Neural cell (in vitro differentiated cells): ENCODE data around the gene LCA5. TPM values are rescaled to one million over a fixed set of nuclear protein-coding genes. Genes with fewer than 3 reads are reported as not detected.

ENCODE experiments used
- H2AFZ ChIP-seq: fragments of 200-600, 300-800 bp; sonication (generic), shearing (Covaris generic); 2 replicates; pipeline ENCODE4 v1.6.0; 2014; ENCODE audit warnings: low read depth, mild to moderate bottlenecking, antibody characterized with exemption, low read length, moderate library complexity
- H3F3A ChIP-seq: fragments of 200-600 bp; shearing (Covaris generic); 2 replicates; pipeline ENCODE4 v1.6.1; 2016; ENCODE audit warnings: mild to moderate bottlenecking, moderate library complexity, mixed read lengths, antibody characterized with exemption, low read length; ENCODE audit not compliant: insufficient read depth, poor library complexity, severe bottlenecking
- H3K27ac ChIP-seq: fragments of 200-600, 300-800 bp; sonication (generic), shearing (Covaris generic); 2 replicates; pipeline ENCODE4 v1.5.1; 2014; ENCODE audit warnings: mild to moderate bottlenecking, low read length, moderate library complexity
- H3K27me3 ChIP-seq: fragments of 300-800, 200-600 bp; sonication (generic), shearing (Covaris generic); 2 replicates; pipeline ENCODE4 v1.6.0; 2014; ENCODE audit warnings: mild to moderate bottlenecking, low read depth, low read length, moderate library complexity; ENCODE audit not compliant: insufficient read depth
- H3K36me3 ChIP-seq: fragments of 300-800, 200-600 bp; sonication (generic), shearing (Covaris generic); 2 replicates; pipeline ENCODE4 v1.5.1; 2014; ENCODE audit warnings: mild to moderate bottlenecking, antibody characterized with exemption, low read length, moderate library complexity; ENCODE audit not compliant: insufficient read depth
- H3K4me2 ChIP-seq: fragments of 300-800, 200-600 bp; sonication (generic), shearing (Covaris generic); 2 replicates; pipeline ENCODE4 v1.6.0; 2014; ENCODE audit warnings: mild to moderate bottlenecking, low read length
- H3K4me3 ChIP-seq: fragments of 300-800, 200-600 bp; sonication (generic), shearing (Covaris generic); 2 replicates; pipeline ENCODE4 v1.5.1; 2014; ENCODE audit warnings: mild to moderate bottlenecking, low read length, moderate library complexity
- H3K79me2 ChIP-seq: fragments of 200-600 bp; shearing (Covaris generic); replicated peaks from 2 replicates; pipeline ENCODE4 v1.6.0; 2014; ENCODE audit warnings: mild to moderate bottlenecking, low read length, moderate library complexity; ENCODE audit not compliant: insufficient read depth
- H3K9ac ChIP-seq: fragments of 300-800, 200-600 bp; sonication (generic), shearing (Covaris generic); 2 replicates; pipeline ENCODE4 v1.6.1; 2016; ENCODE audit warnings: mild to moderate bottlenecking, low read length, mixed read lengths
- H3K9me2 ChIP-seq: fragments of 200-600 bp; shearing (Covaris generic); 2 replicates; pipeline ENCODE4 v1.6.1; 2016; ENCODE audit warnings: mild to moderate bottlenecking, low read length, mixed read lengths; ENCODE audit not compliant: insufficient read depth
- H3K9me3 ChIP-seq: fragments of 200-600, 300-800 bp; sonication (generic), shearing (Covaris generic); 2 replicates; pipeline ENCODE4 v1.6.1; 2016; ENCODE audit warnings: mild to moderate bottlenecking, mixed run types, low read length, moderate library complexity, mixed read lengths
- H4K20me1 ChIP-seq: fragments of 200-600 bp; shearing (Covaris generic); 2 replicates; pipeline ENCODE4 v1.6.1; 2016; ENCODE audit warnings: mild to moderate bottlenecking, mixed run types; ENCODE audit not compliant: insufficient read depth
- CTCF ChIP-seq: fragments of 450-650 bp; IDR thresholded peaks from 2 replicates; pipeline ENCODE4 v1.5.1; 2014; ENCODE audit warnings: antibody characterized with exemption, mild to moderate bottlenecking, moderate library complexity; ENCODE audit not compliant: poor library complexity, severe bottlenecking
- EP300 ChIP-seq: fragments of 450-650 bp; conservative IDR thresholded peaks from 2 replicates; pipeline ENCODE4 v1.6.1; 2014; ENCODE audit warnings: antibody characterized with exemption, mild to moderate bottlenecking, moderate library complexity; ENCODE audit not compliant: poor library complexity, severe bottlenecking
- EZH2 ChIP-seq: fragments of 200-600, 300-800 bp; shearing (Covaris generic), sonication (generic); IDR thresholded peaks from 2 replicates; pipeline ENCODE4 v1.6.1; 2014; ENCODE audit warnings: antibody characterized with exemption, low read length, borderline replicate concordance, mild to moderate bottlenecking; ENCODE audit not compliant: insufficient read depth, poor library complexity, severe bottlenecking
- MXI1 ChIP-seq: fragments of 450-650 bp; conservative IDR thresholded peaks from 2 replicates; pipeline ENCODE4 v1.6.1; 2014; ENCODE audit warnings: antibody characterized with exemption, mild to moderate bottlenecking; ENCODE audit not compliant: poor library complexity, severe bottlenecking
- POLR2AphosphoS5 ChIP-seq: IDR thresholded peaks from 2 replicates; pipeline ENCODE4 v1.6.1; 2012
- RAD21 ChIP-seq: fragments of 450-650 bp; conservative IDR thresholded peaks from 2 replicates; pipeline ENCODE4 v1.6.1; 2014; ENCODE audit warnings: antibody characterized with exemption, mild to moderate bottlenecking, moderate library complexity
- SMC3 ChIP-seq: fragments of 450-650 bp; conservative IDR thresholded peaks from 2 replicates; pipeline ENCODE4 v1.6.1; 2014; ENCODE audit warnings: antibody characterized with exemption, mild to moderate bottlenecking, moderate library complexity; ENCODE audit not compliant: poor library complexity
- TAF1 ChIP-seq: IDR thresholded peaks from 2 replicates; pipeline ENCODE4 v1.6.1; 2012; ENCODE audit warnings: low read depth
- polyA plus RNA-seq: library from polyadenylated mRNA; depleted of rRNA; stranded (reverse); fragments of >200 nt; gene quantifications from 2 replicates; pipeline ENCODE4 v1.2.3, GENCODE V29; 2014
- TF ChIP-seq, protein P1 (sequence below): IDR thresholded peaks from 2 replicates; pipeline ENCODE4 v1.6.1; 2012; ENCODE audit warnings: borderline replicate concordance

Gene LCA5
- polyA plus RNA-seq, 1 donor from 2014 or later, result 13.2 TPM

DNA sequence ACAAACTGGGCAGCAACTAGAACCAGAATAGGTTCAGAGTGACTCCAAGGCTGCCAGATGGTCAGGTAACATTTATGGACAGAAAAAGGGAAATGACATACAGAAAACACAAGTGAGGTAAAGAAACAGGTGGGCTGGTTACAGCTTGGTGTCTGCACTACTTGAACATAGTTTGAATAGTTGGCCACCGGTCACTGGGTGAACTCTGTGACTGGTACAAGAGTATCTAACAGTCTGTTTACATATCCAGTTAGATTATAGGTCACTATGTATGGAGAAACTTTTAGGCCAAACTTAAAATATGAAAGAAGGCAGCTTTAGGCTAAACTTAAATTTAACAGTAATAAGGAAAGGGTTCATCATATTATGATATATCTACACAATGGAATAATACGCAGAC, 32.9 kb downstream of the LCA5 start:
- Histone ChIP-seq H3K9me3 (no peaks in the 10 kb centered on the region), H3K4me3 (no peak overlapping the region)

GRCh38 chr6:79498842-79499241, 38.4 kb downstream of the LCA5 start:
- H3K36me3 ChIP-seq, result peaks cover 5% of the 10 kb centered on the region
- no peak overlapping the region for H3K4me3 ChIP-seq
- H3K27ac ChIP-seq, result no peak overlapping the region
- no peaks in the 10 kb centered on the region for H3K9me3 ChIP-seq
- H3F3A ChIP-seq, result no peaks in the 10 kb centered on the region
- H3K27me3 ChIP-seq, result no peaks in the 10 kb centered on the region
- no peak overlapping the region for H3K4me2 ChIP-seq
- no peak overlapping the region for H2AFZ ChIP-seq
- TF ChIP-seq RAD21 (no peak), EP300 (no peak), MXI1 (no peak)
- H4K20me1 ChIP-seq, result no peaks in the 10 kb centered on the region
- H3K9ac ChIP-seq, result no peak overlapping the region
- H3K79me2 ChIP-seq, result no peaks in the 10 kb centered on the region
- no peaks in the 10 kb centered on the region for H3K9me2 ChIP-seq

More for the DNA sequence above, 32.9 kb downstream of the LCA5 start:
- no peak overlapping the region for H3K27ac ChIP-seq
- H3K27me3 ChIP-seq, result no peaks in the 10 kb centered on the region
- H3K9me2 ChIP-seq, result no peaks in the 10 kb centered on the region
- no peaks in the 10 kb centered on the region for H4K20me1 ChIP-seq
- H3F3A ChIP-seq, result no peaks in the 10 kb centered on the region
- no peak overlapping the region for H3K4me2 ChIP-seq
- no peak overlapping the region for H2AFZ ChIP-seq
- no peak overlapping the region for H3K9ac ChIP-seq
- H3K79me2 ChIP-seq, result no peaks in the 10 kb centered on the region
- no peak for TF ChIP-seq SMC3
- no peak for TF ChIP-seq TAF1
- TF ChIP-seq POLR2AphosphoS5, result no peak
- TF ChIP-seq EP300, result no peak
- TF ChIP-seq CTCF, result no peak
- no peak for TF ChIP-seq EZH2
- TF ChIP-seq, protein P1, sequence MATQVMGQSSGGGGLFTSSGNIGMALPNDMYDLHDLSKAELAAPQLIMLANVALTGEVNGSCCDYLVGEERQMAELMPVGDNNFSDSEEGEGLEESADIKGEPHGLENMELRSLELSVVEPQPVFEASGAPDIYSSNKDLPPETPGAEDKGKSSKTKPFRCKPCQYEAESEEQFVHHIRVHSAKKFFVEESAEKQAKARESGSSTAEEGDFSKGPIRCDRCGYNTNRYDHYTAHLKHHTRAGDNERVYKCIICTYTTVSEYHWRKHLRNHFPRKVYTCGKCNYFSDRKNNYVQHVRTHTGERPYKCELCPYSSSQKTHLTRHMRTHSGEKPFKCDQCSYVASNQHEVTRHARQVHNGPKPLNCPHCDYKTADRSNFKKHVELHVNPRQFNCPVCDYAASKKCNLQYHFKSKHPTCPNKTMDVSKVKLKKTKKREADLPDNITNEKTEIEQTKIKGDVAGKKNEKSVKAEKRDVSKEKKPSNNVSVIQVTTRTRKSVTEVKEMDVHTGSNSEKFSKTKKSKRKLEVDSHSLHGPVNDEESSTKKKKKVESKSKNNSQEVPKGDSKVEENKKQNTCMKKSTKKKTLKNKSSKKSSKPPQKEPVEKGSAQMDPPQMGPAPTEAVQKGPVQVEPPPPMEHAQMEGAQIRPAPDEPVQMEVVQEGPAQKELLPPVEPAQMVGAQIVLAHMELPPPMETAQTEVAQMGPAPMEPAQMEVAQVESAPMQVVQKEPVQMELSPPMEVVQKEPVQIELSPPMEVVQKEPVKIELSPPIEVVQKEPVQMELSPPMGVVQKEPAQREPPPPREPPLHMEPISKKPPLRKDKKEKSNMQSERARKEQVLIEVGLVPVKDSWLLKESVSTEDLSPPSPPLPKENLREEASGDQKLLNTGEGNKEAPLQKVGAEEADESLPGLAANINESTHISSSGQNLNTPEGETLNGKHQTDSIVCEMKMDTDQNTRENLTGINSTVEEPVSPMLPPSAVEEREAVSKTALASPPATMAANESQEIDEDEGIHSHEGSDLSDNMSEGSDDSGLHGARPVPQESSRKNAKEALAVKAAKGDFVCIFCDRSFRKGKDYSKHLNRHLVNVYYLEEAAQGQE, result no peak
- TF ChIP-seq RAD21, result no peak
- TF ChIP-seq MXI1, result no peak
- no peaks in the 10 kb centered on the region for H3K36me3 ChIP-seq

DNA sequence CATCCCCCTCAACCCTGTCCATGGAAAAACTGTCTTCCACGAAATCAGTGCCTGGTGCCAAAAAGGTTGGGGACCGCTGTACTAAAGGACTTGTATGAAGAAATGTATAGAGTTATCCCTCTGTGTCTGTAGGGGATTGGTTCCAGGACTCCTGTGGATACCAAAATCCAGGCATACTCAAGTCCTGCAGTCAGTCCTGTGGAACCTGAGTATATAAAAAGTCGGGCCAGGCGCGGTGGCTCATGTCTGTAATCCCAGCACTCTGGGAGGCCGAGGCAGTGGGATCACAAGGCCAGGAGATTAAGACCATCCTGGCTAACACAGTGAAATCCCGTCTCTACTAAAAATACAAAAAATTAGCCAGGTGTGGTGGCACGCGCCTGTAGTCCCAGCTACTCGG, 42.0 kb downstream of the LCA5 start:
- Histone ChIP-seq H3K9me3 (no peaks in the 10 kb centered on the region), H4K20me1 (no peaks in the 10 kb centered on the region), H3K9ac (no peak overlapping the region), H3K36me3 (peaks cover 5% of the 10 kb centered on the region), H3K27ac (no peak overlapping the region), H3K4me3 (no peak overlapping the region), H3K27me3 (no peaks in the 10 kb centered on the region), H3K4me2 (no peak overlapping the region), H3K79me2 (no peaks in the 10 kb centered on the region), H2AFZ (no peak overlapping the region), H3K9me2 (no peaks in the 10 kb centered on the region), H3F3A (no peaks in the 10 kb centered on the region)
- TF ChIP-seq, protein P1, result no peak
- no peak for TF ChIP-seq SMC3
- no peak for TF ChIP-seq CTCF
- TF ChIP-seq RAD21, result no peak
- no peak for TF ChIP-seq EZH2
- no peak for TF ChIP-seq POLR2AphosphoS5
- TF ChIP-seq EP300, result no peak
- no peak for TF ChIP-seq MXI1
- no peak for TF ChIP-seq TAF1
